Stimulated activated CD8-positive, alpha-beta memory T cell treated with anti-CD3 and anti-CD28 coated beads, Interleukin-15, amount 100 ng/mL, for 24 hours (primary cell): ENCODE data around the gene KLHL29.

ENCODE experiments used
- DNase-seq: peaks from one replicate; pipeline ENCODE4 v3.0.0-alpha.2; 2020; ENCODE audit warnings: low read depth

KLHL29 gene

DNA sequence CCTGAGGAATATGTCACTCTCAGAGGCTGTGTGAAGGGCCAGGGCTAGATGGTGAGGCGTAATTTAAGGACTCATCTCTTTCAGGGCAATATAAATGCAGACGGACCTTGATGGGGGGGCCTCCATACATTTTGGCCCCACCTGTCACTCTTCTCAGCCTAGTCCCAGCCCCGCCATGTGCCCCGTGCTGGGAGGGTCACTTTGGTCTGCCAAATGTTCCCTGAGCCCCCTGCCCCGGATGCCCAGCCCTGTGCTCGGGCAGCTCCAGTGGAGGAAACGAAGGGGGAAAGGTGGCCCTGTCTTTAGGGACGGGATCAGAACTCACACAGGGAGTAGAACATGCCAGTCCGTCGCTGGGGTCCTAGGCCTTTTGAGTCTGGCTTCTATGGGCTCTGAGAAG is 168.6 kb downstream of the KLHL29 start:
- no peak for DNase-seq

DNA sequence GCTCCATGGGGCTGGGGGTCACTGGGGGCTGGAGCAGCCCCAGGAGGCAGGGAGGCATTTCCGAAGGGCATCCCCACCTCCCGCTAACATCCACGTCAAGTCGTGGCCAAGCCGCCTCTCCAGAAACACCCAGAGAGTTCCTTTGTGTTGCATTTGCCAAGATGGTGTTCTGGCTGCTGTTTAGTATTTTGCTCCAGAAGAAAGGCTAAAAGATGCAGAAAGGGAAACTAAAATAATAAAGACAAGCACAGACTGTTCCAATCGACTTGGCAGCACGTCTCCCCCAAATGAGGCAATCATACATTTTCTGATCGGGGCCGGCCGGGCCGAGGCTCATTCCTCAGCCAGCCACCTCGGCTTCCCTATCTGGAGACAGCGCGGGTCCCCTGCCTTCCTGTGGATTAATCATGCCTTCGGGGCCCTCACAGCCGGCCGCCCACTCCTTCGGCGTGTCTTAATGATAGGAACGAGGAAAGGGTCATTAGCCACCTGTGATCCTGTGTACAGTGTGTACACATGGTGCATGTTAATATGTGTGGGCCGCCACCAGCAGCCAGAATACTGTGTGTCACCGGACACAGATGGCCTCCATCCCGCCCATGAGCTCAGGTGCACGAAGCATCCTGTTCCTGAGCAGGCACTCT is 169.2 kb downstream of the KLHL29 start:
- no peak for DNase-seq

DNA sequence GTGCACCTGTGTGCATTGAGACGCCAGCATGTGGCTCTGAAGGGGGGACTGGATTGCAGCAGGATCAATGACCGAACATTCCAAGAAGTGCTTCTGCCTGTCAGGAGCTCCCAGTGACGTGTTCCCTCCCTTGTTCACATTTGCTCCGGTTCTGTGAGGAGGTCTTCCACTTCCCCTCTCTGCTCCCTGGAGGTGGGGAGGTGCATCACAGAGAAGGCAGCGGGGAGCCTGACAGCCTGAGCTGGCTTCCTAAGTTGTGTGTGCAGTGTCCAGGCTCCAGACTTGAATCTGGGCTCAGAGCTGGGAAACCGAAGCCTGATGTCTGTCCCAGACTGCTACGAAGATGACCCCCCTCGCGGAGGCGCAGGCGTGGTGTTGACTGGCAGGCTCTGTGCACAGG is 171.0 kb downstream of the KLHL29 start:
- DNase-seq, result no peak

DNA sequence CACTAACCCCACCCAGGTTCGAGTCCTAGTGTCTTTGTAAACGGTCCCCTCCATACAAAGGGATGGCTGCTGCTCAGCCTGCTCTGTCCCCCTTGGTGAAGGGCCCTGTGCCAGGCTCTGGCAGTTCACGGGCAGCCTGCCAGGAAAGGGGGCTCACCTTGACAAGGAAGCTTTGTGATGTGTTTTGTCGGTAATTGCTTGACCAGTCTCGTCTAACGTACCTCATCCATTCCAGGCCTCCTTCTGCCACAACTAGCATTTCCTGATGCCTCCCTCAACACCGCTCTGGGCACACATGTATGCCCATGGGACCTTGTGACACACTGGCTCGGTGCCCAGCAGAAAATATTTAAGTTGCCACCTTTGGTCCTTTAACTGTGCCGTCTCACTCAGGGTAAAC is 171.9 kb downstream of the KLHL29 start:
- no peak for DNase-seq

DNA sequence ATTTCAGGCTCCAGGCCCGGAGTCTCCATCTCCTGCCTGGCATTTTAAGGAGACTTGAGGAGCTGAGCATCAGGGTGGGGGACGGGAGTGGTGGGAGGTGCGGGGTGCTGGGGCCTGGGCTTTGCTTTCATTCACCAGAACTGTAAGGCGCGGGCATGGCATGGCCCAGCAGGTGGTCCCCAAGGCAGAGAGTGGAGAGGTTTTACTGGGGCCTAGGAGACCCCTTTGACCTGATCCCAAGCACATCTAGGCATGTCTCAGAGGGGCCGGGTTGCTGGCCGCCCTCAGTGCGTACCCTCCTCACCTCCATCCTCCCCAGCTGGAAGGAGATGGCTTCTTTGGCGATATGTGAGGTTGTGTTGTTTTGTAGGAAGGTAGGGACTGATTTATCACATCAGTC is 172.5 kb downstream of the KLHL29 start:
- DNase-seq, result no peak

DNA sequence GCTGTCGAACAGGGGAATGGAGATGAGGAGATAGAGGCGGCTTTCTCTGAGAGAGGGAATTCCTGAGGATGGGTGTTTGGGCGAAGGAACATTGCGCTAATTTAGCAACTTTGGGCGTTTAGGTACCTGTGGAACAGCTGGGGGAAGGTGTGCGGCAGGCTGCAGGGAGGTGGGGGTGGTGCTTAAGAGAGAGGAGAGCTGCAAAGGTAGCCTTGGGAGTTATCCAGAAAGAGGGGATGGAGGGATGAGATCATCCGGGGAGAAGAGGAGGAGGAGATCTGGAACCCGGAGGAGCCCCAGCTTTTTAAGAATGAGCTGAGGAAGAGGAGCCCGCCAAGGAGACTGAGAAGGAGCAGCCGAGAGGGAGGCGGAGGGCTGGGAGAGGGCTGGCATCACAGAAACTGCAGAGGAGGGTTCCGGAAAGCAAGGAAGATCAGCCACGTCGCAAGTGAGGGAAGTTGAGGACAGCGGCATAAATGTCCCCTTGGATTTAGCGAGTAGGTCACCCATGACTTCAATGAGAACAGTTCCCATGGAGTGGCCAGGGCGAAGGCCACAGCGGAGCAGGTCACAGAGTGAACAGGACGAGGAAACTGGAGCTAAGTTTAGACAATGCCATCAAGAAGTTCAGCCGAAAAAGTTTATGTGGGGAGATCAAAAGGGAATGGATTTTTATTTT is 174.7 kb downstream of the KLHL29 start:
- DNase-seq, result no peak

DNA sequence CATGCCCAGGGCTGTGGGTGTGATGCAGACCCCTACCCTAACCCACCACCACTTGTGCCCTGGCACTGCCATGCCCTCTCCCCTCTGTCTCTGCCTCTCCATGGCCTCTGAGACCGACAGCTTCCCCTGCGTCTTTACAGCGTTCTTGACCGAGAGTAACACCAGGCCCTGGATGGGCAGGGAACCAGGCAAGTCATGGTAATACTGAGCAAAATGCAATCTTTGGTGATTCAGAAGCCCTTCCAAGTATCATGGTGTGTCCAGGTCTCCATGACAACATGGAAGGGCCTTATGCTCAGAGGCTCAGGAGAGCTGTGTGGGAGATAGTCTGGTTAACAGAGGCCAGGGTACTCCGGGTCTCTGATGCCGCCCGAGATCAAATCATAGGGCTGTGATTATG is 176.1 kb downstream of the KLHL29 start:
- no peak for DNase-seq

DNA sequence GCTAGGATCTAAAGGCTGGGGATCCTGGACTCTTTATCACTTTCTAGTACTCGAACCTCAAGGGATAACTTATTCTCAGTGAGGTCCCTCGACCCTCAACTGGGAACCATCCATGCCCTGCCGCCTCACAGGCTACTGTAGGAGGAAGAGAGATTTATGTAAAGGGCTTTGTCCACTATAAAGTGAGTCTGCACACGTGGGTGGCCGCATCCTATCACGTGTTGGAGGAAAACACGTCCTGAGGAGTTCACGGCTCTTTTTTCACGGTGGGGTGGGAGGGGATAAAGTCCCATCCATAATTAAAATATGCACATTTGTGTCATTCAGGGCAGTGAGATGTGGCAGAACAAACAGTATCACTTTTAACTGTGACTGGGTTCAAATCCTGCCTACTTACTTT is 176.6 kb downstream of the KLHL29 start:
- no peak for DNase-seq

DNA sequence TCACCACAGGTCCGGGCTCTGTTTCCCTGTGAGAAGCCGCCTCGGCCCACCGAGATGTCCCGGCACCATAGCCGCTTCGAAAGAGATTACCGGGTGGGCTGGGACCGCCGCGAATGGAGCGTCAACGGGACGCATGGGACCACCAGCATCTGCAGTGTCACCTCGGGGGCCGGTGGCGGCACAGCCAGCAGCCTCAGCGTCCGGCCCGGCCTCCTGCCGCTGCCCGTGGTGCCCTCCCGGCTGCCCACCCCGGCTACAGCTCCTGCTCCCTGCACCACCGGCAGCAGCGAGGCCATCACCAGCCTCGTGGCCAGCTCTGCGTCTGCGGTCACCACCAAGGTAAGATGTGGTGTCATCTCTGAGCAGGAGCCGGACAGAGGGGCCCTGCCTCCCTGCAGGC is 177.2 kb downstream of the KLHL29 start:
- no peak for DNase-seq

DNA sequence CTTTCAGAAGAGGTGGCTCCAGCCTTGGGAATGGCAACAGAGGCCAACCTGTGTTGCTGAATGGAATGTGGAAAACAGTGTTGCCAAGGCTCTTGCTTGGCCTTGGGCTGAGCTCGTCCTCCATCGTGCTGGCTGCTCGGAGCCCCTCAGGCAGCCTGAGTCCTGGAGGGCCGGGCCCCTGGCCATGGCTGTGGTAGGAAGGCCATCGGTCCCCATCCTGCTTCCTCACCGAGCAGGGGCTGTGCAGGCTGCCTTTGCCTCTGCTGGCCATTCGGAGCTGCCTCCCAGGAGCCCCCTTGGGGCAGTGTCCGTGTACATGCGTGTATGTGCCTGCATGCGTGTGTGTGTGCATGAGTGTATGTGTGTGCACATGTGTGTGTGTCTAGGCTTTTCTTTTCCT is 178.2 kb downstream of the KLHL29 start:
- DNase-seq, result no peak

DNA sequence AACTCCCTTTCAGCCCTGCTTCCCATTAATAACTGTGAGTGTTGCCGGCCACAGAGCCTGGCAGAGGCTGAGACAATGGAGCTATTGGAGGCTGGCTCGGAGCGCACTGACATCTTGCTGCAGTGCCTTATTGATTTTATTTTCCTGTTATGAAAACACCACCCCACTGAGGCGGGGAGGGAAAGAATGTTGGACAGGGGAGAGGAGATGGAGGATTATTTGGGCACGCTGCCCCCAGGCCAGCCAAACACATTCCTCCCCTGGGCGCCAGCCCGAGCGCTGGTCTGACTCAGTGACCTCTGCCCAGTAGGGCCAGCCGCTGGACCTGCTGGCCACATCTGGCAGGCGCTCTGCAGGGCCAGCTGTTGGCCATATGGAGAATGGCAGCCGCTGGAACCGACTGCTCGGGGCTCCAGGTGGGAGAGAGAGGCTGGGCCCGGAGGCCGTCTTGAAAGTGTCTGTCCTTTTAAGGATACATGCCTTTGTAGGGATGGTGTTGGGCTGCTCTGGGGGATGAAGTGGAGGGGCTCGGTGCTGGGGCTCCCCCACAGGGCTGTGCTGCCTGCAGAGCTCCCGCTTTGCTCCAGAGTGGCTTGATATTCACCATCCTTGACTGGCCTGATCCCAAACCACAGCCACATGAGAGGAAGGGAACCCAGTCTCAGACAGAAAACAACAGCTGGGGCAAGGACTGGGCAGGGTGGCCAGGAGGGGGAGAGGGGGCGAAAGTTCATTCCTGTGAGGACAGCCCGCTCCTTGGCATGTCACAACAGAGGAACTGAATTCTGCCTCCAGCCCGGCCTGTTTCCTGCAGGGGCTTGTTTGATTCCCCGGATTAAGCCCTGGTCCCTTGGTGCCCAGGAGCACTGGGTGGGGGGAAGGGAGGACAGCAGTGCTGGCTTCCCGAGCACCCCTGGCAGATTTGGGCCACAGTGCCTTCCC is 179.0 kb downstream of the KLHL29 start:
- DNase-seq, result no peak

DNA sequence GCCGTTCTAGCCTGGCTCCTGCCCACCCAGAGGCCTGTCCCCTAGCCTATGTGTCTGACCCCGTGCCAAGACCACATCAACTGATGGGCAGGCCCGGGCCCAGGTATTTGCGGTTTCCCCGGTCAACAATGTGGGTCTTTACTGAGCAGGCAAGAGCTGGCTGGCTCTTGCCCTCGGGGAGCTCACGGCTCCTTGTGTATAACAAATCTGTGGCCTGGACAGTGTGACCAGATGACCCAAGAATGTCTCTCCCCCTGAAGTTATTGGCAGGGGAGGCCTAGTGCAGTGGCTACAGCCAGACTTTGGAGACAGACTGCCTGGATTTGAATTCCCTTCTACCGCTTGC is 179.6 kb downstream of the KLHL29 start:
- no peak for DNase-seq

DNA sequence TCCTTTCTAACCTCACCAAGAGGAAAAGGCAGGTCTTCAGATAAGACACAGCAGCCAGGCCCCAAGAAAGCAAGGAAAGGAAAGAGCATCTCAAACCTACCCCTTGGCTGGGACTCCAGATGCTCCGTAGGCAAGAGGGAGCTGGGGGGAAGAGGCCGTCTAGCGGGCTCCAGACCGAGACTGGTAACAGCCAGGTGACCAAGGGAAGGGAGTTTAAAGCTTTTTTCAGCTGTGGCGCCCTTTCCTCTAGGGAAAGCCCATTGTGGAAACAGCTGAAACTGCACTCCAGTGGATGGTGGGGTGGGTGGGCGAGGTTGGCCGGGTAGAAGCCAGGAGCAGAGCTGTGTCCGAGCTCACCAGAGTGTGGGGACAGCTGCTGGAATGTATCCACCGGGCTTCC is 180.4 kb downstream of the KLHL29 start:
- no peak for DNase-seq

DNA sequence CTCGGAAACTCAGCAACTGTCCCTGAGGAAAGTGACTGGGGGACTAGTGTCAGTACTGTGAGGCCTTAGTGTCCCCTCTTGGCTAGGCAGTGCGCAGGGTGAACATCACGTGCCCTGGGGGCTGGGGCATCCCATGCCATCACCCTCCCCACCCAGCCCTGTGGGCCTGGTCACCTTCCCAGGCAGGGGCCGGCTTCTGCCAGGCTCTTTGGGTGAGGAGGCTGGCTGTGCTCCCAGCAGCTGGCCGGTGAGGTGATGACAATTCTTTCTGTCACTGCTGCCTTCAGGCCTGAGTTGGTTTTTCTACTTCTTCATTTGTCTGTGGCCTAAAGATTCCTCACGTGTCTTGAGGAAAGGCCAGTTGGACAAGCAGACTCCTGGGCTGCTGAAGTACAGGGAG is 180.8 kb downstream of the KLHL29 start:
- no peak for DNase-seq

DNA sequence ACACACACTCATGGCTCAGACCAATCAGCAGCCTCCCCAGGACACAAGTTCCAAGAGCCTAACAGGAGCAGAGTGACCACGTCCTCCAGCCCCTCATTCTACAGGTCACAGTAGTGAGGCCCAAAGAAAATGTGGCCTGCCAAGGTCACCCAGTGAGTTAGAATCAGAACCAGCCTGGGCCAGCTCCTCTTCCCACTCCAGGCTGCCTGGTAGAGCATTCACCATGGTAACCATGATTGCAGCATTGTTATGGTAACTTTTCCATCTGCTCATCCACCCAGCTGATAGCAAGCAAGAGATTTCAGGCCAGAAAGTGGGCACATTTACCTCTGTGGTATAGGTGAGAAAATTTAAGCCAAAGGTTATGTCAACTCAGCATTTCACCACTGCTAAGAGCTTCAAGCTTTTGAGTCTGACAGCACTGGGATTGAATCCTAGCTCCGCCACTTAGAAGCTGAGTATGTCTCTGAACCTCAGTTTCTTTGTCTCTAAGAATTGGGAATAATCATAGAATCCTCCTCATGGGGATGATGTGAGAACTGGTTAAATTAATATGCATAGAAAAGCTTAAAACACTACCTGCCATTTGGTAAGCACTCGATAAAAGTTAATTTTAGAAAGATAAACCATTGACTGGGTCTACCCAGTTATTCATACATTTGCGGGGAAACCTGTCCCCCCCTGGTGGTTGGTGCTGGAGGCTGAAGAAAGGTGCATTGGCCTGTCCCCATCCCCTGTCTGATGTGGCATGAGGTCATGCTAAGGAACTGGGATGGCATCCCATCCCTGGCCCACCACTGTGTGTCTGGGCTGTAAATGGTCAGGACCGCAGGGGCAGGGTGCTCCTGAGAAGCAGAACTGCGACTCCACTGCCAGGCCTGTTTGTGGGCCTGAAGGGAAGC is 181.5 kb downstream of the KLHL29 start:
- DNase-seq, result no peak

DNA sequence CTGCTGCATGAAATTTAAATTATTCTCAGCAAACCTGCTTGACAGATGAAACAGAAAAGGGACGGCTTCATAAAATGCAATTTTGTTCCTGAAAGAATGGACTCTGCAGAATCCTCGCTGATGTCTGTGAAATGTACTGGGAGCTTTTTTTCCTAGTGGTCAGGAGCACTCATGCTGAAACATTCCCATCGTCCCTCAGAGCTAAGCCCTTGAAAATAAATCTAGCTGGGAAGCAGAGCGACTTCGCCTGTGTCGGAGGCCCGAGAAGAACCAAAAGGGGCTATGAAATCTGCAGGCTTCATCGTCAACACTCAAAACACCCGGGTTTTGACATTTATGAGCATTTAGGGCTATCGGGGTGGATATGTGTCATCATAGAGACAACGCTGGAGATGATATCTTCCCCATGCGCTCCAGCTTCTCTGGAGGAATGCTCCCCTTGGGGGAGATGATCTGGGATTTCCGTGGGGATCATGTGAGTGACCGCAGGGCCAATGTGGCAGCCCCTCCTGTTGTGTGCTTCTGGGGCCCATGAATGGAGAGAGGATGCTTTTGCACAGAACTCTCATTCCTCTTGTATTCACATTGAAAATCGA is 182.3 kb downstream of the KLHL29 start:
- no peak for DNase-seq

DNA sequence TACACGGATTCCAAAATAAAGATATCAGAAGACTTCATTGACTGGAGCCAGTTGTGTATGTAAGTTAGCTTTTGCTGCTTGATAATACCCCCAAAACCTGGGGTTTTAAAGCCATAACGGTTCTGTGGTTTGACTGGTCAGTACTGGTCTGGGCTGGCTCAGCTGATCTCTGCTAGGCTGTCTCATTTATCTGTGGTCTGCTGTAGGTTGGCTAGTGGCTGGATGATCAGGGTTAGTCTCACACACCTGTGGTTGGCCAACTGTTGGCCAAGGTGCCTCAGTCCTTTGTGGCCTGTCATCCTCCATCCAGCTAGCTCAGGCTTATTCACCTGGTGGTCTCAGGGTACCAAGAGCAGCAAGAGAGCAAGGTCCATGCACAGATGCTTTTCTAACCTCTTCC is 183.2 kb downstream of the KLHL29 start:
- no peak for DNase-seq

DNA sequence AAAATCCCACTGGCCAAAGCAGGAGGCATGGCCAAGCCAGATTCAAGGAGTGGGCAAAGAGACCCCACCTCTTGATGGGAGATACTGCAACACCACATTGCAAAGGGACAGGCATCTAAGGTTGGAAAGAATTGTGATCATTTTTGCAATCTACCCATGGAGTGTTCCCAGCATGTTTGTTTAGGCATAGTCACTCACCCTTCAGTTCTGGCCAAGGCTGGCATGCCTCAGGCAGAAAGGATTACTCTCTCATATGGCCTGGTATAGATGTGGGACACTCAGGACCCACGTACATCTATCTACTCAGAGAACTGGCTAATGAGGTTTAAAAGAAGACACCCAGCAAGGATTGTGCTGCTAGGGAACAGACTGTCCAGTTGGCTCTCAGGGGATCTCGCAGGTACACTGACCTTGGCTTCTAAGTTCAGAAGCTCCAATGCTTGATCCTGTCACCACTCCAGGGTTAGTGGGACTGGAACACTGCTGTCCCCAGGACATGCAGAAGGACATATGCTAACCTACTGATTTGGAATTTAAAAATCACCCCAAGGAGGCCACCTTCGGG is 183.7 kb downstream of the KLHL29 start:
- DNase-seq, result no peak

DNA sequence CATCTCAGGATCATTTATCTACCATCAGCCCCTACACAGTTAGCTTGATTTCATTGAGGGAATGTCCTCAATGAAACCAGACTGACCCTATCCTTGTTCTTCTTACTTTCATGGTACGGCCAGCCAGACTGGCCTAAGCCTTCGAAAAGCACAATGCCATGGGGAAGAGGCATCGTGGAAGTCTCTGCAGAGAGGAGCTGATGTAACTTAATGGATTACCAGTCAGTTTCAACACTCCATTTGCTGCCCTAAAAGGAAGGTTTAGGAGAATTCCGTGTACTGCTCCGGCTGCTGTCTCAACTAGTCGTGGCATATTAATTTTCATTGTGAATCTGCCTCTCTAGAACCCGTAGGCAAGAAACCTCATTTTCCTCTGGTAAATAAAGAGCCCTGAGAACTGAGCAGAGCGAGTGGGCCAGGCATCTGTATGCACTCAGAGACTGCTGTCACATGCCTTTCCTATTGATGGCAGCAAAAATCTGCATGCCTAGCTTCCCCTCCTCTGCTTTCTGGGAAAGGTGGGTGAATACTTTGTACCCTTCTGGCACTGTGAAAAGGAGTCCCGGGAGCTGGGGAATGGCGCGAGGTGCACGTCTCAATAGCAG is 184.9 kb downstream of the KLHL29 start:
- no peak for DNase-seq

DNA sequence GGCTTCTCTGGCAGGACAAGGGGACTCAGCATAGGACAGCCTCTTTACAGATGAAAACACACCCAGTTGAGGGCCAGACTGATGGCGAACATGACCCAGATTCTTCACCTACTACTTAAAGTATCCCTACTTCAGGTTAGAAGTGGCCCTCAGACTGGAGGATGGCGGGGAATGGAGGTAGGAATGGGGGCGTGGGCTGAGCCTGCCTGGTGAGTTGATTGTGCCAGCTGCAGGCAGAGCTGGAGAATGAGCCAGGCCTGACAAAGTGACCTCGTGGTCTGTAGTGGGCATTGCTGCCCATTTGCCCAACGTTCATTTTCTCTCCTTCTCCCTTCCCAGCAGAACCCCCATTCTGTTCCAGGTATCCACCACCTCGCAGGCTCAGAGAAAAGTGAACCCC is 186.1 kb downstream of the KLHL29 start:
- no peak for DNase-seq
